Muscle of back (tissue), 11 donors: ENCODE data around the gene TUBD1. TPM values are rescaled to one million over a fixed set of nuclear protein-coding genes. Genes with fewer than 3 reads are reported as not detected.
"Not testable (repeated sequence)": the region's sequence is repeated elsewhere in the genome, so short reads cannot be mapped to it uniquely, and the experiment has no call there.

ENCODE experiments used
- DNase-seq, 3 donors: peaks; one replicate each; pipeline versions ENCODE4 v3.0.0 to v3.0.0-alpha.2; 2013
- polyA plus RNA-seq, 10 donors: library from polyadenylated mRNA; unstranded; fragments of 120-200 nt; gene quantifications; one replicate each; pipeline ENCODE4 v1.2.1, GENCODE V29; 2013; ENCODE audit not compliant: insufficient read length in 10 of 10

TUBD1 gene
- polyA plus RNA-seq, 10 donors: 6.7 to 12.7 (median 9.2) TPM

DNA sequence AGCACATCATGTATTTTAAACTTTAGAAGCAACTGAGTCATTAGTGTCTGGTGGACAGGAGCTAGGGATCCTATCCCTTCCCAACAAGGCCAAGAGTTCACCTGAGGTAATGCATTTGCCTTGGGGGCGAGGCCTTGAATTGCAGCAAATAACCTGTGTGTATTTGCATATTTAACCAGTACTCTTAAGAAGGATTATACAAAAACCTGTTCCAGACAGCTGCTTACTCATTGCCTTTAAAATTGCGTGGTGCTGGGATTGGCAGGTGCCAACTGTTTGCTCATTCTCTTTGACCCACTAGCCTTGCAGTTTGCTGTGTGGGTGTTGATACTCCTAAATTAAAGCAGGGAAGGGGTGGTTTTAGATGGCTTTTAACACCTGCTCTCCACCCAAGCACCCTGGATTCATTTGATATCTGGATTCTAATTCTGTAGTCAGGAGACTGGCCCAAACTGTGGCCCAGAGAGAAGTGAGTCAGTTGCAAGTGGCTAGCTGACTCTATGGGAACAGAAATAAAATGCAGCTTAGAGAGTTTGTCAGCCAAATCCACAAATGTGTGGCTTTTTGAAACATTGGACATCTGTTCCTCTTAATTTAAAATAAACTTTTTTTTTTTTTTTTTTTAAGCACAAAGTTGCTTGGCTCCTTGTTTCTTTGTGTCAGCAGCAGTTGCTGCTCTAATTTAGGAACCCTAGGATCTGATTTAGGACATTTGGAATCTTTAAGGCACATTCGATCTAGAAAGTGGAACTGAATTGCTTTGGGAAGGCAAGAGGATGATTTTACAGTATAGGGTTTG lies 46.9 kb downstream of the TUBD1 start:
- peak; percentile 58 to 70 (median 67) for DNase-seq

DNA sequence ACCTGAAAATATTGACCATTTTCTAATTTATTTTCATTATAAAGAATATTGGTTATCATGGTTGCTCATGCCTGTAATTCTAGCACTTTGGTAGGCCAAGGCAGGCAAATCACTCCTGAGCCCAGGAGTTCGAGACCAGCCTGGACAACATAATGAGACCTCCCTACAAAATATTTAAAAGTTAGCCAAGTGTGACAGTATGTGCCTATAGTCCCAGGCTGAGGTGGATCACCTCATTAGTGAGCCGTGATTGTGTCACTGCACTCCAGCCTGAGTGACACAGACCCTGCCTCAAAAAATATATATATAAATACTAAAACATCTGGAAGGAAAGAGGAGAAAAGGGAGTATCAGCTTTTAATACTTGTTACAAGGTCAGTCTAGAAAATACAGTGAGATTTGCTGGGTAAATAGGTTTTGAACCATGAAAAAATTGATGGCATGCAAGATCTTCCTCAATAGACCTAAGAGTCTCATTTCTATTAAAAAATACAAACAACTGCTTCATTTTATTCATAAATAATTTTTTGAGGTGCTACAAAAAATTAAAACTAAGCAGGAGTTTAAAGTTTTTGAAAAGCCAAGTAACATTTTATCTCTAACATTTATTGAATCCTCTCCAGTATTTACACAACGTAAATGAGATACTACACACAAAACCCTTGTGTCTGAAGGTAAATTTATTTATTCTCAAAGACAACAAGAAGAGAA lies 47.7 kb downstream of the TUBD1 start:
- no peak for DNase-seq

DNA sequence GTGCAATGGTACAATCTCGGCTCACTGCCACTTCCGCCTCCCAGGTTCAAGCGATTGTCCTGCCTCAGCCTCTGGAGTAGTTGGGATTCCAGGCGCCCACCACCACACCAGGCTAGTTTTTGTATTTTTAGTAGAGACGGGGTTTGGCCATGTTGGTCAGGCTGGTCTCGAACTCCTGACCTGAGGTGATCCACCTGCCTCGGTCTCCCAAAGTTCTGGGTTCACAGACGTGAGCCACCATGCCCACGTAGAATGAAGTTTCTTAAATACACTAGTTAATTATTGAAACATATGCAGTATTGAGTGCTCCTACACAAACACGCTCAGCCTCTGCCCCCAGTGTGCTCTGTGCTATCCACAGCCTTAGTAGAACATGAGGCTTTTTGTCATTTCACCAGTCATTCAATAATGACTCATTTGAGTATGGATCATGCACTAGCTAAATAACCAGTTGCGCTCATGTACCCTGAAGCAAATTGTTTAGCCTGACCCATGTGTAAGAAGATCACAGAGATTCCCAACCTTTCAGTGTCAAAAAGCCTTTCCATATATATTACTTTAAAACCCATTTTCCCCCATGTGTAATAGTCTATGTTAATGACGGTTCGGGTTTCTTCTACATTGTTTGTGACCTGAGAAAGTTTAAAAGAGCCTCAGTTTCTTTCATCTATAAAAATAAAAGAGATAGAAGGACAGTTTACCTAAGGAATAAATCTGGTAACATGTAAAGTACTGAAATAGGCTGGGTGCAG lies 49.7 kb downstream of the TUBD1 start:
- peak in 1 of 3 donors; percentile 92 for DNase-seq

DNA sequence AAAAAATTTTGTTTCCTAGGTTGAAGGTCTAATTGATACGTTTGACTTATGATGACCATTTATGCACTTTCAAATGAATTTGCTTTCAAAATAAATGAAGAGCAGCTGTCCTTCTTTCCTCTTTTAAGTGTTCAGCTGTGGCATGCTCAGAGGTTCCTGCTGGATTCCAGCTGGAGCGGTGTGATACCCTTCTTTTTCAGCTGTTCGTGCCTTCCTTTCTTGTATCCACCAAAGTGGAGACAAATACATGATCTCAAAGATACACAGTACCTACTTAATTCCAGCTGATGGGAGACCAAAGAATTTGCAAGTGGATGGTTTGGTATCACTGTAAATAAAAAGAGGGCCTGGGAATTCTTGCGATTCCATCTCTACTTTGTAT lies 50.9 kb downstream of the TUBD1 start:
- DNase-seq: not testable (repeated sequence)

DNA sequence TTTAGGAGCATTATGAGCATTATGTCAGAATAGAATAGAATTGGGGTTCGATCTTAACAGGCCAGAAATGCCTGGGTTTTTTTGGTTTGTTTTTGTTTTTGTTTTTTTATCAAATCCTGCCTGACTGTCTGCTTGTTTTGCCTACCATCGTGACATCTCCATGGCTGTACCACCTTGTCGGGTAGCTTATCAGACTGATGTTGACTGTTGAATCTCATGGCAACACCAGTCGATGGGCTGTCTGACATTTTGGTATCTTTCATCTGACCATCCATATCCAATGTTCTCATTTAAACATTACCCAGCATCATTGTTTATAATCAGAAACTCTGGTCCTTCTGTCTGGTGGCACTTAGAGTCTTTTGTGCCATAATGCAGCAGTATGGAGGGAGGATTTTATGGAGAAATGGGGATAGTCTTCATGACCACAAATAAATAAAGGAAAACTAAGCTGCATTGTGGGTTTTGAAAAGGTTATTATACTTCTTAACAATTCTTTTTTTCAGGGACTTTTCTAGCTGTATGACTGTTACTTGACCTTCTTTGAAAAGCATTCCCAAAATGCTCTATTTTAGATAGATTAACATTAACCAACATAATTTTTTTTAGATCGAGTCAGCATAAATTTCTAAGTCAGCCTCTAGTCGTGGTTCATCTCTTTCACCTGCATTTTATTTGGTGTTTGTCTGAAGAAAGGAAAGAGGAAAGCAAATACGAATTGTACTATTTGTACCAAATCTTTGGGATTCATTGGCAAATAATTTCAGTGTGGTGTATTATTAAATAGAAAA lies 51.5 kb downstream of the TUBD1 start:
- not testable (repeated sequence) for DNase-seq

DNA sequence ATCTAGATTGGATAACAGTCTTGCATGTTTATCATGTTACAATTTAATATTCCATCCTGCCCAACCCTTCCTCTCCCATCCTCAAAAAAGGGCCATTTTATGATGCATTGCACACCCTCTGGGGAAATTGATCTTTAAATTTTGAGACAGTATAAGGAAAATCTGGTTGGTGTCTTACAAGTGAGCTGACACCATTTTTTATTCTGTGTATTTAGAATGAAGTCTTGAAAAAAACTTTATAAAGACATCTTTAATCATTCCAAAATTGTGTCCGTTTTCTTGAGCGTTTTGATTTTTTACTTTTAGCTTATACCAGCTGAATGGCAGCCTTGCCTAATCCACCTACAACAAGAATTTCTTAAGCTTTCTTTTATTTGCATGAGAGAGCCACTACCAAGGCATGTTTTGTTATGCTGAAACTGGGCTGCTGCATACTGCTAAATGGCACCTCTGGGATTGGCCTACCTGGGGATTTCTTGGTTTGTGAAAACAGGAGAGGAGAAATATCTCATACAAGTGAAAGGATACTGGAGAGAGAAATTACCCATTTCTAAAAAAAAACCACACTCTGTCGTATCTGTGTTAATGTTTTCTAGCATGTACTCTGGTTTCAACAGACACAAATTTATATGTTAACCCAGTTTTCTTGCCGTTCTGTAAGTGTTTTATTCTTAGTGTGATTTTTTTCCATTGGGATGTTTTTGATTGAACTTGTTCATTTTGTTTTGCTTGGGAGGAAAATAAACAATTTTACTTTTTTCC lies 52.2 kb downstream of the TUBD1 start:
- DNase-seq: no peak

DNA sequence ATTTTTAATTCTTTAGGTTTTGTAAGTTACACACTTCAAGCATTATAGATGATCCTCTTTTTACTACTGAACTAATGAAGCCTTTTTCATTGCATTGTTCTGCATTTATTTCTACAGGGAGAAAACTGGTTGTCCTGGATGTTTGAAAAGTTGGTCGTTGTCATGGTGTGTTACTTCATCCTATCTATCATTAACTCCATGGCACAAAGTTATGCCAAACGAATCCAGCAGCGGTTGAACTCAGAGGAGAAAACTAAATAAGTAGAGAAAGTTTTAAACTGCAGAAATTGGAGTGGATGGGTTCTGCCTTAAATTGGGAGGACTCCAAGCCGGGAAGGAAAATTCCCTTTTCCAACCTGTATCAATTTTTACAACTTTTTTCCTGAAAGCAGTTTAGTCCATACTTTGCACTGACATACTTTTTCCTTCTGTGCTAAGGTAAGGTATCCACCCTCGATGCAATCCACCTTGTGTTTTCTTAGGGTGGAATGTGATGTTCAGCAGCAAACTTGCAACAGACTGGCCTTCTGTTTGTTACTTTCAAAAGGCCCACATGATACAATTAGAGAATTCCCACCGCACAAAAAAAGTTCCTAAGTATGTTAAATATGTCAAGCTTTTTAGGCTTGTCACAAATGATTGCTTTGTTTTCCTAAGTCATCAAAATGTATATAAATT lies 53.0 kb downstream of the TUBD1 start:
- no peak for DNase-seq

DNA sequence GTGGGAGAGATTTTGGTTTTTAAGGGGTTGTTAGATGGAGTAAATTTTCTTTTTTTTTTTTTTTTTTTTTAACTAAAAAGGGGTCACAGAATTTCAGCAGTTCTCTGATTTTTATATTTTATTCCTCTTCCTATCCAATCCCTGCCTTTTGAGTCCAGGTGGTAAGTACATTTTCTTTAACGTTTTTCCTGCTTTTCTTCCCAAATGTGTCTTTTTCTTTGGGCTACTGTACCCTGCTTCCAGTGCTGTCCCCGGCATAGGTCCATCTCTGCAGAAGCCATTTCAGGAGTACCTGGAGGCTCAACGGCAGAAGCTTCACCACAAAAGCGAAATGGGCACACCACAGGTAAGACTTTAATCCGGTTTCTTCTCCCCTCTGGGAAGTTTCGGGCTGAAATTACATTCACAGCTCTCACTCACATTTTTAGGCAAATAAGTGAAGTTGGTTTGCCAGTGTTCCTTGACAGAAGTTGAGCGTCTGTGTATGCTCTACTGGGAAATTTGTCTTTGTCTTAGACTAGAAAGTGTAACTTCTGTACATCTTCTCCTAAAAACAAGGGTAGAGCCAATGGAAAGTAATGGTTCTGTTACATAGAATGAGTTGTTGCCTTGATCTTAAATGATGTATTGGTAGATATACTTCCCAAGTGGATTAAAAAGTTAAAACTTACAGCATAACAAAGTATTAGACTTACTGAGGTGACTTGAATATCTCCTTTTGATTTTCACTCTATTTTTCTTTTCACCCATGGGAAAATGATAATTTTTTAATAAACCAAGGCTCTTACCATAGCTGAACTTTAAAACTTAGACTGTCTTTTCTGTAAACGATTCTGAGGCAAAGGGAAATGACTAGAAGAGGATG lies 54.5 kb downstream of the TUBD1 start:
- peak in 1 of 3 donors; percentile 58 for DNase-seq

DNA sequence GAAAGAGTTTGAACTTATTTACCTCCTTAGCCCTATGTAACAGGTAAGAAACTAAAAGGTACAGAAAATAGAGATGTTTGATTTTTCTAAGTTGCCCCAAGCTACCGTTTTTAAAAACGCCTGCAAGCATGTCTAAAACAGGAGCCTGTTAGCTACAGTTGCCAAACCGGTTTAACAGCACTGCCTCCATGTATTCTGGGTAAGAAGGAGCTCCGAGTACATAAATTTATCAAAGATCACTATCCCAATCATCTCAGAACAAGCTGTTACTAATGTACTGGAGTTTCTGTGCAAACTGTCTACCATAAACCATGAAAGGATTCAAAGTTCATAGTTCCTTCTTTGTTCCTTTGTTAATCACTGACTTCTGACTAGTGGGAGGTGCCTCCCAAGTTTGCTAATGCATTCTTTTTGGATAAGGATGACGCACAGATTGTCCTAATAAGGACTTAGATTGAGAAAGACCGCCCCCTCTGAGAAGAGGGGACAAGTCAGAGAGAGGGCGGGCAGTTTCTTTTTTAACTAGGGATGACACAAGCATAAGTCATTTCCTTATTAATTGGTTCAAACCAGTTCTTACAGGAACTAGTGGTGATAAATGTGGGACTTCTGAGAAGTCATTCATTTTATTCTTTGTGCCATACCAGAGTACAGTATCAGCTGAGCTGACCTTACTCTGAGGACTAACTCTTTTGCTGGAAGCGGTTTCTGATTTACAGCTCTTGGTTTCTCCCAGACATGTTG lies 55.3 kb downstream of the TUBD1 start:
- peak; percentile 90 to 99 (median 94) for DNase-seq

DNA sequence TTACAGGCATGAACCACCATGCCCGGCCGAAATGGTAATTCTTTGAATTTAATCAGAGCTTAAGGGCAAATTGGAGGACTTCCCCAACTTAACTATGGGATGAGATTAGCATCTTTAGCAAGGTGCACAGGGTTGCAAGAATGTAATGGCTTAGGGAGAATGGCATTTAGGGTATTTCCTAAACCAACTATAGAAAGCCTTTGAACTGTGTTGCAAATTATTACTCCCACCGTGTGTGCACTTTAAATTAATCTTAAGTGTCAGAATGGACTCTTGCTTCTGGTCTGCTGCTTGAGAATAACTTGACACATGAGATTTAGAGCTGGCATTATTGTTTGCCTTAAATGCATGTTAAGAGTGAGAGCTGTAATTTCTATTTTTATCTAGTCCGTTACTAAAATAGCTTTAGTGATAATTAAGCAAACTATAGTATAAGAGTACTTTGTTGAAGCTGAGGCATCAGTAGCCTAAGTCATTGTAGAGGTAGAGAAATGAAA lies 59.8 kb downstream of the TUBD1 start:
- no peak for DNase-seq

DNA sequence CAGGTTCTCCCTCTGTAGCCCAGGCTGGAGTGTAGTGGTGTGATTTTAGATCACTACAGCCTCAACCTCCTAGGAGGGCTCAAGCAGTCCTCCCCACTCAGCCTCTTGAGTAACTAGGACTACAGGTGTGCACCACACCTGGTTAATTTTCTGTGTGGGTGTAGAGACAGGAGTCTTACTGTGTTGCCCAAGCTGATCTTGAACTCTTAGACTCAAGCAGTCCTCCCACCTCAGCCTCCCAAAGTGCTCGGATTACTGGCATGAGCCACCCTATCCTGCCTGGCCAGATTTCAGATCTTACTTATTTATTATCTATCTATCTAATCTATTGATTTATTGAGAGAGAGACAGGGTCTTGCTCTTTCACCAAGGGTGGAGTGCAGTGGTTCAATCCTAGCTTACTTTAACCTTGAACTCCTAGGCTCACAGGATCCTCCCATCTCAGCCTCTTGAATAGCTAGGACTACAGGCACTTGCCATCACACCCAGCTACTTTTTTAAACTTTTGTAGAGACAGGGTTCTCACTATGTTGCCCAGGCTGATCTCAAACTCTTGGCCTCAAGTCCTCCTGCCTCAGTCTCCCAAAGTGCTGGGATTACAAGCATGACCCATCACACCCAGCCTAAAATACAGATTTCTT lies 61.8 kb downstream of the TUBD1 start:
- DNase-seq: no peak

DNA sequence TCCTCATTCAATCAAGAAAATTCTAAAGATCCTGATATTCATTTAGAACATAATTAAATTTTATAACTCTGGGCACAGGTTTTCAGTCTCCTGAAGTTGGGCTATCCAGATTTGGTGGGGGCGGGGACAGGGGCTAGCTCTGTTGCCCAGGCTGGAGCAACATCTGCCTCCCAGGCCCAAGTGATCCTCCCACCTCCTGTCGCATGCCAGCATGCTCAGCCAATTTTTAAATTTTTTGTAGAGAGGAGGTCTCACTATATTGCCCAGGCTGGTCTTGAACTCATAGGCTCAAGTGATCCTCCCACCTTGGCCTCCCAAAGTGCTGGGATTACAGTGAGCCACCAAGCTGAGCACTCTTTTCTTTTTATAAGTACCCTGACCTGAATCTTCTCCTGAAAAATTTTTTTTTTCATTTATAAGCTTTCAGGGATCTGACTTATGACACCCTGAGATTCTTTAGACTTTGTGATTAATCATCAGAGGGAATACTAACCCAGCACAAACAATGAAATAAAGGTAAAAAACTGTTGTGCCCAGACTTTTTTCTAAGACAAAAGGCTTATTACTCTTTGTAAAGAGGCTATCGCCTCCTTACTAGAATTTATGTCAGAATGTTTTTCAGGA lies 62.6 kb downstream of the TUBD1 start:
- DNase-seq: no peak

DNA sequence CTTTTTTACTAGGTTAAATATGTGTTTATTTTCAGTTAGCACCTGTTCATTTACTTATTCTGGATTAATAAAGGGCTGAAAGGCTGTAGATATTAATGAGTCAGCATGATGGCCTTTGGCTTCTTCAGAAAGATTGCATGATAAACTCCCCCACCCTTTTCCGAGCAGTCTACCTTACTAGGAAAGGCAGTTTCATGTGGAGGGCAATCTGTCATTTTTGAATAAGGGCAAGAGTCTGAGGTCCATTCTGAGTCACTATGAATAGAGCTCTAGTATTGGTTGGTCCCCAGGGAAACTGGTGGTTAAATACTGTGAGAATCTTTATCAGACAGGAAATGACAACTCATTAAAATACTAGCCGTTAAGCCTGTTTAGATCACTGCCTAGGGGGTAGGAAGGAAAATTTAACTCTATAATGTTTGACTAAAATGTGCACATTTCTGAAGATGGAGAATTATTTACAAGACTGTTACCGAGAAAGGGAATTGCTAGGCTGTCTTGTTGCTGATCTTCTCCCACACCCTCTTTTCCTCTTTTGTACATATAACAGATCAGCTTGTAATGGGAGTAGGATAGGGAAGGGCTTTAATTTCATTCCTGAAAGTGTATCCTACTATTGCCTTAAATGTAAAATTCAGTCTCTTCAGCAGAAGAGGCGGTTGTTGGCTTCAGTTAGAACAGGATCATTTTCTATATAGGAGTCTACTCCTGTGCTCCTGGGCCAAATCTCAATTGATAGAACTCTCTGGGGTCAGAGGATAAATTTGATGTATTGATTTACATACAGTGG lies 63.3 kb downstream of the TUBD1 start:
- peak in 2 of 3 donors; percentile 54 to 98 for DNase-seq

DNA sequence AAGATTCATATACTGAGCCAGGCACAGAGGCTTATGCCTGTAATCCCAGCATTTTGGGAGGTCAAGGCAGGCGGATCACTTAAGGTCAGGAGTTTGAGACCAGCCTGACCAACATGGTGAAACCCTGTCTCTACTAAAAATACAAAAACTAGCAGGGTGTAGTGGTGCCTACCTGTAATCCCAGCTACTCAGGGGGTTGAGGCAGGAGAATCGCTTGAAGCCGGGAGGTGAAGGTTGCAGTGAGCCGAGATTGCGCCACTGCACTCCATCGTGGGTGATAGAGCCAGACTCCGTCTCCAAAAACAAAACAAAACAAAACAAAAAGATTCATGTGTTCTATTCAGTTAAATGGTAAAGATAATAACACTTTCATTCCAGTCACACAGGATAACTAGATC lies 63.9 kb downstream of the TUBD1 start:
- not testable (repeated sequence) for DNase-seq

DNA sequence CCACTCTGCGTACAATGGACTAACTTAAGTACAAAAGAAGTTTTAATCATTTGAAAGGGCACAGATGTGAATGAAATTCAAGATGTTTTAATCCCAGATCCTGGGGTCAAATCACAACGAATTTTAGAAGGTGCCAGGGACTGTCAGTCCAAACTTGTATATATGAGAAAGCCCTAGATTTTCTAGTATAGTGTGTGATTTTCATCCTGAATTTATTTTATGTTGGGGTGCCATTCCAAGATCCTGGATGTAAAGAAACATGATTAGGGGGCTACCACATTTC lies 64.3 kb downstream of the TUBD1 start:
- no peak for DNase-seq

DNA sequence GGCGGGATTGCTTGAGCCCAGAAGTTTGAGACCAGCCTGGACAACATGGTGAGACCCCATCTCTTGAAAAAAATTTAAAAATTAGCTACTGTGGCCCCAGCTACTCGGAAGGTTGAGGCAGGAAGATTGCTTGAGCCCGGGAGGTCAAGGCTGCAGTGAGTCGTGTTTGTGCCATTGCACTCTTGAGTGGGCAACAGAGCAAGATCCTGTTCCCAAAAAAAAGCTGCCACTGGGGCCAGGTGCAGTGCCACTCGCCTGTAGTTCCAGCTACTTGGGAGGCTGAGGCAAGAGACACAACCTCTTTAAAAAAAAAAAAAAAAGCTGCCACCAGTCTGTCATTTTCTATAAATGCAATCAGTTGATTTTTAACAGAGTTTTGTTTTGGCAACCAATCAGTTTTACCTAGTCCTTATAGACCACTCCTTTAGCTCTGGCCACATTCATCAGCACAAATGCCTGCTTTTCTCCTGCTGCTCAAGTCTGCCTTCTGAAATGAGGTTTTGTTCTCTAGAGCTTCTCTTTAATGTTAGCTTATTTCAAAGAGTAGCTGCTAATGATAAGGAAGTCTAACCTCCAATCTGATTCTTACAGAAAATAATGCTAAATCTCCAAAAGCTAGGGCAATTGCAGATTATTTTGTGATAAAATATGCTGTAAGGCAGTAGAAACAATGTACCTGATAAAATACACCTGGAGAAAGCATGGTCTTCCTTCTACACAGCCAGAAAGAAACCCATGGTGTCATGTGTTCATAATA lies 64.8 kb downstream of the TUBD1 start:
- DNase-seq: no peak
